H9 (cell line): ENCODE data around the gene CAMTA1. TPM values are rescaled to one million over a fixed set of nuclear protein-coding genes. Genes with fewer than 3 reads are reported as not detected.

ENCODE experiments used
- DNase-seq: peaks from one replicate; pipeline ENCODE4 v3.0.0-alpha.2; 2017
- H2AFZ ChIP-seq: one replicate; pipeline ENCODE4 v1.6.1; 2013; ENCODE audit warnings: mild to moderate bottlenecking, low read length, control low read depth, moderate library complexity
- H2AK5ac ChIP-seq: 2 replicates; pipeline ENCODE4 v1.6.1; 2013; ENCODE audit warnings: low read length, control low read depth, mixed read lengths; ENCODE audit not compliant: insufficient read length
- H2BK120ac ChIP-seq: one replicate; pipeline ENCODE4 v1.6.1; 2013; ENCODE audit warnings: low read depth, mild to moderate bottlenecking, low read length, control low read depth, inconsistent platforms; ENCODE audit not compliant: poor library complexity, severe bottlenecking
- H2BK12ac ChIP-seq: 2 replicates; pipeline ENCODE4 v1.6.1; 2013; ENCODE audit warnings: low read length, control low read depth, mixed read lengths, low read depth; ENCODE audit not compliant: insufficient read length
- H2BK15ac ChIP-seq: 2 replicates; pipeline ENCODE4 v1.6.1; 2013; ENCODE audit warnings: low read depth, low read length, control low read depth
- H2BK20ac ChIP-seq: one replicate; pipeline ENCODE4 v1.6.1; 2013; ENCODE audit warnings: low read depth, mild to moderate bottlenecking, low read length, control low read depth, inconsistent platforms; ENCODE audit not compliant: poor library complexity, severe bottlenecking
- H2BK5ac ChIP-seq: 2 replicates; pipeline ENCODE4 v1.6.1; 2013; ENCODE audit warnings: low read length, control low read depth, mixed read lengths; ENCODE audit not compliant: insufficient read length
- H3K14ac ChIP-seq: 2 replicates; pipeline ENCODE4 v1.6.1; 2013; ENCODE audit warnings: low read length, control low read depth; ENCODE audit not compliant: insufficient read depth
- H3K18ac ChIP-seq: 2 replicates; pipeline ENCODE4 v1.6.1; 2013; ENCODE audit warnings: low read depth, mild to moderate bottlenecking, mixed read lengths, low read length, control low read depth; ENCODE audit not compliant: insufficient read length
- H3K23ac ChIP-seq: 2 replicates; pipeline ENCODE4 v1.6.1; 2013; ENCODE audit warnings: low read length, control low read depth, mixed read lengths, low read depth; ENCODE audit not compliant: insufficient read length
- H3K23me2 ChIP-seq: 2 replicates; pipeline ENCODE4 v1.6.1; 2013; ENCODE audit warnings: low read depth, mild to moderate bottlenecking, mixed read lengths, low read length, control low read depth; ENCODE audit not compliant: insufficient read length, poor library complexity, severe bottlenecking
- H3K27ac ChIP-seq: 2 replicates; pipeline ENCODE4 v1.5.1; 2013; ENCODE audit warnings: low read length, control low read depth, mixed read lengths, low read depth; ENCODE audit not compliant: insufficient read length
- H3K27me3 ChIP-seq: 2 replicates; pipeline ENCODE4 v1.6.1; 2013; ENCODE audit warnings: low read length, control low read depth, inconsistent platforms; ENCODE audit not compliant: insufficient read depth
- H3K4ac ChIP-seq: 2 replicates; pipeline ENCODE4 v1.6.1; 2013; ENCODE audit warnings: low read depth, mild to moderate bottlenecking, control low read depth, inconsistent platforms, low read length, moderate library complexity
- H3K4me1 ChIP-seq: 2 replicates; pipeline ENCODE4 v1.6.1; 2013; ENCODE audit warnings: low read length, control low read depth, inconsistent platforms; ENCODE audit not compliant: insufficient read depth
- H3K4me2 ChIP-seq: 2 replicates; pipeline ENCODE4 v1.6.1; 2013; ENCODE audit warnings: low read length, control low read depth, mixed read lengths; ENCODE audit not compliant: insufficient read length, insufficient read depth
- H3K56ac ChIP-seq: 2 replicates; pipeline ENCODE4 v1.6.1; 2013; ENCODE audit warnings: low read depth, mild to moderate bottlenecking, mixed read lengths, low read length, control low read depth; ENCODE audit not compliant: insufficient read length
- H3K79me1 ChIP-seq: 2 replicates; pipeline ENCODE4 v1.6.1; 2013; ENCODE audit warnings: low read depth, mild to moderate bottlenecking, moderate library complexity, low read length, control low read depth, inconsistent platforms; ENCODE audit not compliant: insufficient read depth, poor library complexity, severe bottlenecking
- H3K79me2 ChIP-seq: 2 replicates; pipeline ENCODE4 v1.6.1; 2013; ENCODE audit warnings: low read length, control low read depth, inconsistent platforms; ENCODE audit not compliant: insufficient read depth
- H3K9ac ChIP-seq: 2 replicates; pipeline ENCODE4 v1.6.1; 2013; ENCODE audit warnings: low read length, control low read depth, mixed read lengths; ENCODE audit not compliant: insufficient read length; ENCODE audit errors: extremely low read depth
- H3K9me3 ChIP-seq: one replicate; pipeline ENCODE4 v1.6.1; 2013; ENCODE audit warnings: low read depth, low read length, inconsistent platforms; ENCODE audit not compliant: control insufficient read depth
- H3T11ph ChIP-seq: one replicate; pipeline ENCODE4 v1.6.1; 2013; ENCODE audit warnings: mild to moderate bottlenecking, low read length, control low read depth, inconsistent platforms
- H4K20me1 ChIP-seq: one replicate; pipeline ENCODE4 v1.6.1; 2013; ENCODE audit not compliant: control insufficient read depth, insufficient read length, insufficient read depth
- H4K5ac ChIP-seq: 2 replicates; pipeline ENCODE4 v1.6.1; 2013; ENCODE audit warnings: low read depth, mild to moderate bottlenecking, mixed read lengths, low read length, control low read depth; ENCODE audit not compliant: insufficient read length
- H4K8ac ChIP-seq: replicated peaks from 2 replicates; pipeline ENCODE4 v1.6.1; 2013; ENCODE audit warnings: low read length, control low read depth, mixed read lengths, low read depth; ENCODE audit not compliant: insufficient read length
- H4K91ac ChIP-seq: 2 replicates; pipeline ENCODE4 v1.6.1; 2013; ENCODE audit warnings: low read depth, mild to moderate bottlenecking, moderate library complexity, mixed read lengths, low read length, control low read depth; ENCODE audit not compliant: insufficient read length
- H3K27ac Mint-ChIP-seq, 3 experiments: 2 replicates in 2 of 3; 3 replicates in 1 of 3; pipeline ENCODE4 v1.8.0; 2020 to 2021; ENCODE audit warnings: mixed read lengths in 3 of 3, mild to moderate bottlenecking in 1 of 3, moderate library complexity in 1 of 3
- H3K27me3 Mint-ChIP-seq: 2 replicates; pipeline ENCODE4 v1.8.0; 2021; ENCODE audit warnings: low read depth, mild to moderate bottlenecking, moderate library complexity, mixed read lengths
- H3K36me3 Mint-ChIP-seq, 3 experiments: 2 replicates in 2 of 3; 3 replicates in 1 of 3; pipeline ENCODE4 v1.8.0; 2020 to 2021; ENCODE audit warnings: low read depth in 3 of 3, mixed read lengths in 3 of 3; ENCODE audit not compliant: insufficient read depth in 1 of 3
- H3K4me1 Mint-ChIP-seq, 2 experiments: 2 replicates each; pipeline ENCODE4 v1.8.0; 2020; ENCODE audit warnings: mixed read lengths in 2 of 2
- H3K4me3 Mint-ChIP-seq, 2 experiments: 2 replicates in 1 of 2; 3 replicates in 1 of 2; pipeline ENCODE4 v1.8.0; 2020 to 2021; ENCODE audit warnings: mild to moderate bottlenecking in 2 of 2, mixed read lengths in 2 of 2, moderate library complexity in 1 of 2
- H3K9me3 Mint-ChIP-seq, 2 experiments: 2 replicates in 1 of 2; 3 replicates in 1 of 2; pipeline ENCODE4 v1.8.0; 2020; ENCODE audit warnings: mild to moderate bottlenecking in 2 of 2, mixed read lengths in 2 of 2, moderate library complexity in 1 of 2
- CTCF ChIP-seq: fragments of 200-600 bp; sonication (generic); conservative IDR thresholded peaks from 3 replicates; pipeline ENCODE4 v1.8.0; 2021; ENCODE audit warnings: antibody characterized with exemption, mild to moderate bottlenecking
- WGBS: extraction: QIAGEN DNeasy Blood & Tissue Kit; methylation state at CpG from one replicate; pipeline ENCODE4 v1.1.7; 2013; ENCODE audit warnings: missing lambda C conversion rate, low lambda C conversion rate, mixed read lengths; ENCODE audit not compliant: insufficient read length; ENCODE audit errors: extremely low coverage; 5-methylcytosine and 5-hydroxymethylcytosine counted together
- total RNA-seq: library from RNA; stranded (reverse); gene quantifications from 2 replicates; pipeline ENCODE4 v1.2.1, GENCODE V29; 2021

CAMTA1 gene
- total RNA-seq, 1 experiment from 2014 or later = 115 TPM

DNA sequence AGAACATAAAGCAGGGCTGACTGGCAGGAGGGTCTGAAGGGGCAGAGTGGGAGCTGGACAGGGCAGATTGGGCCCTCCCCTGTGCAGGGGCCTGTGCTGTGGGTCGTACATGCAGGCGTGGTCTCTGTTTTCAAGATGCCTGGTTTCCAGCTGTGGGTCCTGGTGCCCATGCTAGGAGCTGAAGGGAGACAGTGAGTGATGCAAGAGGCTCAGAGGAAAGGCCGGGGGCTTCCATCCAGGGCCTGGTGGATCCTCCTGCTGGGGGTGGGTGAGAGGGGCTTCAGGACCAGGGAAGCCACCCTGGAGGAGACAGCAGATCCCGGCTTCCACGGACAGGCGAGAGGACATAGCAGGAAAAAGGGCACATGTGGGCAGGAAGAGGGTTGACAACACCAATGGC, 636.8 kb downstream of the CAMTA1 start:
- no peak for DNase-seq

More for the DNA sequence above, 636.8 kb downstream of the CAMTA1 start:
- WGBS = no CpG with 5 or more reads among the region's 6 CpGs
- H2BK20ac ChIP-seq = no peak overlapping the region
- H2AK5ac ChIP-seq = no peak overlapping the region
- H3K23ac ChIP-seq = no peak overlapping the region
- Mint-ChIP-seq H3K4me3 (no peak overlapping the region), H3K27ac (0 out of 7 replicates have a peak overlapping the region, but pooled peaks of 1 of the 3 experiments have one; percentile 49), H3K27me3 (no peaks in the 10 kb centered on the region; the same call in 1 of the 2 replicates), H3K9me3 (peaks cover 24 to 25% of the 10 kb centered on the region in 2 experiments), H3K36me3 (peaks cover 18 to 22% (median 21%) of the 10 kb centered on the region in 3 experiments), H3K4me1 (peaks cover 7% of the 10 kb centered on the region in 2 experiments; a peak in 3 of 4 replicates)
- no peak overlapping the region for H3K14ac ChIP-seq
- H2BK5ac ChIP-seq = no peak overlapping the region
- no peak overlapping the region for H2BK15ac ChIP-seq
- H3T11ph ChIP-seq = no peak overlapping the region
- H2BK120ac ChIP-seq = no peak overlapping the region
- H3K79me2 ChIP-seq = no peaks in the 10 kb centered on the region
- H3K4me1 ChIP-seq = no peaks in the 10 kb centered on the region
- H3K18ac ChIP-seq = no peak overlapping the region
- H2AFZ ChIP-seq = no peak overlapping the region
- no peak overlapping the region for H4K8ac ChIP-seq
- H3K4ac ChIP-seq = no peak overlapping the region
- H3K56ac ChIP-seq = no peak overlapping the region
- H3K79me1 ChIP-seq = no peaks in the 10 kb centered on the region
- no peak for TF ChIP-seq CTCF
- H4K91ac ChIP-seq = no peak overlapping the region
- H3K4me2 ChIP-seq = no peak overlapping the region
- H3K27ac ChIP-seq = no peak overlapping the region
- no peaks in the 10 kb centered on the region for H4K20me1 ChIP-seq
- no peaks in the 10 kb centered on the region for H3K23me2 ChIP-seq
- H3K9ac ChIP-seq = no peak overlapping the region
- H3K9me3 ChIP-seq = no peaks in the 10 kb centered on the region
- no peak overlapping the region for H2BK12ac ChIP-seq
- H3K27me3 ChIP-seq = no peaks in the 10 kb centered on the region; the same call in 1 of the 2 replicates
- no peak overlapping the region for H4K5ac ChIP-seq
